HG03521 (cell line): ENCODE measurements around the gene SCAANT1.

Experiments used
- ATAC-seq: cut with Tn5 transposase; IDR thresholded peaks from one replicate; pipeline ENCODE4 v1.9.1; 2021; ENCODE audit warnings: mild to moderate bottlenecking, moderate library complexity; ENCODE audit not compliant: unreplicated experiment

Gene SCAANT1

GRCh38 chr3:63864008-63864964, 47.9 kb downstream of the SCAANT1 start:
- peak; percentile 47 for ATAC-seq

GRCh38 chr3:63863150-63864007, 48.8 kb downstream of the SCAANT1 start, which contains the start of the genes ATXN7 and THOC7:
Gene ATXN7 (plus strand): TSS chr3:63863867. CDS start chr3:63912599, 48,732 bp downstream.
Gene THOC7 (minus strand): TSS chr3:63863805. CDS start chr3:63863790, 15 bp downstream.
- peak; percentile 71 for ATAC-seq

DNA sequence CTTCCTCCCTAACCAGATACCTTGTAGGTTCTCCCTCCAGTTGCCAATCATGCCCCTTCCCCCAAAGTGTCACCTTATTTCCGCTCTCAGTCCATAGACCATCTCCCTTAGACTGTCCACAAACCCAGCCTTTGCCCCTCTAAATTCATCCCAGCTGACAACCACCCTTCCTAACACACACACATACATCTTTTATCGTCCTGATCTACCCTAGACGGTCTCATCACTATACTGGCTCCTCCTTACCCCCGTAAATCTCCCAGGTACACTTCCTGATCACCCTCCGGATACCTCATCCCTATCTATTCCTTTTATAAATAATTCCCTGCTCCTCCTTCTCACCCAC, 49.4 kb downstream of the SCAANT1 start:
- no peak for ATAC-seq
